Gastroesophageal sphincter (tissue), 3 donors: Measurements from ENCODE around the gene PRR12.
A peak's percentile ranks its signal among the peaks of the same experiment; 100 is the strongest.

Source experiments
- CTCF ChIP-seq, 4 experiments: fragments of 200-600 bp in 2 of 4; fragments of 450-650 bp in 2 of 4; sonication (generic) in 1 of 4; IDR thresholded peaks; one replicate each; pipeline ENCODE4 v1.5.1; 2017 to 2019; ENCODE audit warnings: antibody characterized with exemption in 4 of 4, mild to moderate bottlenecking in 2 of 4, moderate library complexity in 2 of 4
- EP300 ChIP-seq: sonication (generic); formaldehyde crosslinking; IDR thresholded peaks from one replicate; pipeline ENCODE4 v1.6.1; 2017; ENCODE audit warnings: antibody characterized with exemption, mild to moderate bottlenecking
- POLR2A ChIP-seq, 2 donors: fragments of 450-650 bp; IDR thresholded peaks; one replicate each; pipeline ENCODE4 v1.6.1; 2017; ENCODE audit warnings: antibody characterized with exemption in 2 of 2, mild to moderate bottlenecking in 2 of 2, moderate library complexity in 1 of 2
- POLR2AphosphoS5 ChIP-seq: sonication (generic); formaldehyde crosslinking; IDR thresholded peaks from one replicate; pipeline ENCODE4 v1.6.1; 2017; ENCODE audit warnings: antibody characterized with exemption

DNA sequence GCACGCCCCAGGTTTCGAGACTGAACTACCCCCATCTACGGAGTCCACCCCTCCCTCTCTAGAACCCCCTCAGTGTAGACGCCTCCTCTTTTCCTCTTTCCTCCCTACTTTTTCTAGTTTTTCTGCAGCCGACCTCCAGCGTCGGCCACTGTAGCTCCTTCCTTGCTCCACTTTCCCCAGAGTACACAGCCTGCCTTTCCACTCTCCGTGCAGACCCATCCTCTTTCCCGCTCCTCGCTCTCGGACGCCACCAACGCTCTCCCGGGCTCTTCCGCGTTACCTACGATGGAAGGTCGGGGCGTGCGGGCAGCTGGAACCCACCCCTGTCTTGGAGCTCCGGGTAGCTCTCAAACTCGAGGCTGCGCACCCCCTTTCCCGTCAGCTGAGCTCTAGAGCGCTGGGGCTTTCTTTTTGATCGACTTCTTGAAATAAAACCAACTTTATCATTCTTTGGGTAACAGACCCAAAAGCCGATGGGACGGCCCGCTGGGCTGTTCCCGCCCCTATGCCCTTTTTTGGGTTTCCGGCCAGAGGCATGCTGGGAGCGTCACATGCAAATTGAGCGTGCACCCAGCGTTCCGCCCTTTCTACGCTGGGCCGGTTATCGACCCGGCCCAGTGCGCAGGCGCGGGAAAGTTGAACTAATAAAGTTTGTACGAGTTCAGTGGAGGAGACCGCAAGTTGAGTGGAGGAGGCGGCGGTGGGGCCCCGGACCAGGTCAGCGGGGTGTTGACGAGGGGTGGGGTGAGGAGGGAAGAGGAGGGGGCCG is 74.6 kb downstream of the PRR12 start, which contains the start of the genes BCL2L12 and IRF3:
- peak in 1 of 4 experiments; percentile 24 for TF ChIP-seq CTCF (IDR thresholded peaks at IDR 0.05)
- peak in 1 of 2 donors; percentile 55 for TF ChIP-seq POLR2A (IDR thresholded peaks at IDR 0.05)
- TF ChIP-seq POLR2AphosphoS5: peak; percentile 56
- TF ChIP-seq EP300: no peak
